GOT3 (cell line): ENCODE results near the gene MEOX2.

Source experiments
- DNase-seq: peaks from one replicate; lab custom pipeline; 2025; ENCODE audit warnings: mixed read lengths; lab: John Stamatoyannopoulos, UW

The MEOX2 gene

GRCh38 chr7:15610503-15610902 is 76.0 kb downstream of the MEOX2 start:
- DNase-seq = no peak

- DNase-seq = no peak
Observed at GRCh38 chr7:15609287-15609686, 77.2 kb downstream of the MEOX2 start.

GRCh38 chr7:15607529-15608210 is 78.8 kb downstream of the MEOX2 start:
- DNase-seq = no peak

DNA sequence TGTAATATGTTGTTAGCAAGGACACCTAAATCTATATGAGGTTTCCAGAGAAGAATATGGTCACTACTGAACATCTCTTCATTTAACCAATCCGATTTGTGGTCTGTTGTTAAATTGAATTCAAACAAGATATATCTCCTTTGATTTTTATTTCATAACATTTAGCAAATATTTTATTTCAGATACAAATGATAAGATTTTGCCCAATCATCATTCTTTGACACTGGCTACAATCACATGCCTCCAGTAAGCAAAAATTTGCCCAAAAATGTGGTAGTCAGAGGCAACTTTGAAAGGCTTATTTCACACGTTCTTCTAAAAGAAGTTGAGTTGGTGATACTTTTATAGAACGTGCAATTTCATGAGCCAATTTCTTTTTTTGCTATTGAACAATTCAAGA is 79.9 kb downstream of the MEOX2 start:
- no peak for DNase-seq

GRCh38 chr7:15604166-15604565 is 82.3 kb downstream of the MEOX2 start:
- no peak for DNase-seq

- DNase-seq = no peak
Observed at GRCh38 chr7:15603124-15603523, 83.4 kb downstream of the MEOX2 start.

- DNase-seq = no peak
Observed at GRCh38 chr7:15602236-15602635, 84.2 kb downstream of the MEOX2 start.

DNA sequence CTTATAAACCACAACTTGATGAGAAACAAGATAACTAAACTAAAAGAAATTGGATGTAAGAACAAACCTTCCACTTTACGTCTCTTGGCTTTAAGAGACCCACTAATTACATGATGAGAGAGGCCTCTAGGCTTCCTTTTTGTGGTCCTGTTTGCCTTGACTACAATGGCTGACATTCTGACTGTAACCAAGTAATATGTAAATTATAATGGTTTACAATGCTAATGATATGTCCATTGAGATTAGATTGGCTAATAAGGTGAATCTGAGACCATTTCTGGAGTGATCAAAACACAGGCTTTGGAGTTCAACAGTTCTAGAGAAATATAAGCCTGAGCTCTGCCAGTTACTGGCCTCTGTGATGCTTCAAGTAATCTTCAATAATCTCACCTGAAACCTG is 85.3 kb downstream of the MEOX2 start:
- no peak for DNase-seq

DNA sequence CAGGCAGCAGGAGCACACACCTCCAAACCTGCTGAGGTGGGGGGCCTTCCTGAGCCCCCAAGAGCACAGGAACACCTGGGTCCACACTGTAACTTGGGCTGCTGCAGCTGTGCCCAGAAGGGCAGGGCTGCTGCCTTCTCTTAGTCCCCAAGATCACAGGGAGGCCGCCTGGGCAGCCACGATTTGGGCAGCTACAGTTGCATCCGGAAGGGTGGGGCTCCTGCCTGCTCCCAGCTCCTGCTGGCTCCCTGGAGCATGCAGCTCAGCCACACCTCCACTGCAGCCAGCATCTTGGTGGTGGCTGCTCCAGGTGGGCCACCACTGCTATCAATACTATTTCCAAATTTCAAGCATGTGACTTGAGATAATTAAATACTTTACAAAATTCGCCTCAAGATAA is 86.2 kb downstream of the MEOX2 start:
- no peak for DNase-seq

DNA sequence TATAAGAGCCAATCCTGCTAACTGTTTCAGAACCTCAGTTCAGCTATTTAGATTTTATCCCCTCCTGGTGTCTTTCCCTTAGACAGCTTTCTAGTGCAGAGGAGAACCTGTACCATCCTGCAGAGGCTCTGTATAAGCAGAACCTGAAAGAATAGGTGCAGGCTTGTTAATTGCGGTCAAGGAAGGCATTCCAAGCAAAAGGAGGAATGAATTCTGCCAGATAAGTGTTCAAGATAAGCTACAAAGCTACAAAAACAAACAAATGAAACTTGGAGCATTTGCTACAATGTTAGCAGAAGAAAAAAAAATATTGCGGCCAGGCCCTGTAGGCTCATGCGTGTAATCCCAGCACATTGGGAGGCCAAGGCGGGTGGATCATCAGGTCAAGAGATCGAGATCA is 92.0 kb downstream of the MEOX2 start:
- DNase-seq = no peak

DNA sequence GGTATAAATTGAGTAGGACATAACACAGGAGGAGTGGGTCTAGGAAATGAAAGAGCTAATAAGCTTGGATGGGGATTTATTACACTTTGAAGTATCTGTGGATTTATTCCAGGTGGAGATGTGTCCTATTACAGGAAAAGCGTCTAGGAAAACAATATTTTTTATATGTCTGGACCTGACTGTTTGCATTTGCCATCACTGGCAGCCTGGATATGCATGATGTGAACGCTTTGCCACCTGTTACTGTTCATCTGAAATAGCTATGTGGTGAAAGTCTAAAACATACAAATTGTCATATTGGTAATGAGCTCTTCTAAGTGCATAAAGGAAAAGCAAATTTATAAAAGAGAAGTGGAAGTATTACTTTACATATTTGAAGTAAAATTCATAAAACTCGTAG is 93.1 kb downstream of the MEOX2 start:
- DNase-seq = no peak

GRCh38 chr7:15586266-15586665 is 100.2 kb downstream of the MEOX2 start:
- DNase-seq = no peak

DNA sequence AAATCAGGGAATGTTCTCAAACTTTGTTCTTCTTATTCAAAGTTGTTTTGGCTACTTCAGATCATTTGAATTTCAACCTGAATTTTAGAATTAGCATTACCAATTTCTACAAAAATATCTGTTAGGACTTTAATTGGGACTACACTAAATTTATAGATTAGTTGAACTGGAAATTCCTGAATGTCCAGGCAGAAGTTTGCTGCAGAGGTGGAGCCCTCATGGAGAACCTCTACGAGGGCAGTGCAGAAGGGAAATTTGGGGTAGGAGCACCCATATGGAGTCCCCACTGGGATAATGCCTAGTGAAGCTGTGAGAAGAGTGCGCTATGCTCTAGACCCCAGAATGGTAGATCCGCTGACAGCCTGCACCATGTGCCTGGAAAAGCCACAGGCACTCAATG is 101.9 kb downstream of the MEOX2 start:
- DNase-seq = no peak

DNA sequence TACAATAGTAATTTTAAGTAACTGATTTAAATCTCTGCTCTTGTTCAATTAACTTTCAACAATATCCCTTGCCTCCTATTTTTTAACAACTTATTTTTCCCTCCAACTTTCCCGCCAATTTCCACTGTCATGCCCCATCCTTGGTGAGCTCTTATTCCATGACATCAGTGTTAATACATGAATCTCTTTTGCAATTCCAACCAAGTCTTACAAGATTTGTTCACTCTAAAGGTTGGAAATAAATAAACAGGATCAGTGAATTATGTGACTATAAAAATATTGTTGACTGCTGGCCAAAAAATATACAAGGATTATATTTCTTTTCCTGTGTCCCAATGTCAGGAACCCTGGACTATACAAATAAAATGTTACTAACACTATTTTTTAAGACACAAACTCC is 103.7 kb downstream of the MEOX2 start:
- no peak for DNase-seq

DNA sequence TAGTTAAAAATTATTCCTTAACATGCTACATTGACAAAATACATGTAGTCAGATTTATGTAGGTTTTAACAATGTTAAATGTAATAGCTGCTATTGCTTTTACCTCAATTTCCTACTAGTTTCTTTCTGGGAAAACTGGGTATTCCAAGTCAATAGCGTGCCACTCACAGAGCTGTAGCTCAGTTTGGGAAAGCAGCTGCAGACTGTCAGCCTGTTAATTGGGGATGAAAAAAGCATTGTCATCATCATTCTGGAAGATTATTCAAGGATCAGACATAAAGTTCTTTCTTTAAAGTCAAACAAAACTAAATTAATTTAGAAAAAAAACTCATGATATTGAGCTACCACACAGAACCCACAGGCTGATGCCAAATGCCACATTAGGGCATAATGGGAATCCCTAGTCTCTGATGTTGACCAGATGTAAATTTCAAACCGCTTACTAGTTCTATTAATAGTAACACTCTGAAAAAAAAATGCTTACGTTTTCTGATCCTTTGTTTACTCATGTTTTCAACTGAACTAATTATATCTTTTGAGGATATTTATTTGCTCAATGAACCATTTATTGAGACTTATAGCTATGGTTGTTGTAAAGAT is 105.0 kb downstream of the MEOX2 start:
- no peak for DNase-seq

DNA sequence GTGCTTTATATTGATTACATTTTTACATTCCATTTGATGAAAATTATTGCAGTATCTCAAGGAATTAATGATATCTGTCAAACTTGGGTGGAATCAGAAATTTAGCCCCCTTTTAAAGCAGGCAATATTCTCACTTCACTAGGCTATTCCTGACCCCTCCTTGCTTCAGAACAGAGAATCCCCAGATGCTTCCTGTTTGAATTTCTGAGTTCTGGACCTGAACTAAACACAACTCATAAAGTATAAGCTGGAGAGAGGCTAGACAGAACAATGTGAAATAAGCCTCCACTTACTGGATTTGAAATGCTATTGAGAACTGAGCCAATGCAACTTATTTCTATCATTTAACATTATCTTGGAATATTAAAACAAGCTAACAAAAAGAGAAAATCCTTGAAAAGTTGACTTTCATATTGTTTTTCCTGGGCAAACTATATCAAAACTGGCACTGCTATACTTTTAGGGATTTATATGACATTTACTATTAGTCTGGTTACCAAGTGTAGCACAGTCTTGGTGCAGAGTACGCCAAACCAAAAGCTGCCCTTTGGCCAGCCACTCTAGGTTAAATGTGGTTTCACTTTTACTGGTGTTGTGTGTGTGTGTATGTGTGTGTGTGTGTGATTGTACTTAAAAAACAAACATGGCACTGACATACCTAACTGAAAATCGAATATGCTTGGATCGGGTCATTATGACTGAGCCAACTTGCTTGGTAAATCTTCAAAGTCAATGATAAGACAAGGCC is 105.7 kb downstream of the MEOX2 start:
- no peak for DNase-seq

DNA sequence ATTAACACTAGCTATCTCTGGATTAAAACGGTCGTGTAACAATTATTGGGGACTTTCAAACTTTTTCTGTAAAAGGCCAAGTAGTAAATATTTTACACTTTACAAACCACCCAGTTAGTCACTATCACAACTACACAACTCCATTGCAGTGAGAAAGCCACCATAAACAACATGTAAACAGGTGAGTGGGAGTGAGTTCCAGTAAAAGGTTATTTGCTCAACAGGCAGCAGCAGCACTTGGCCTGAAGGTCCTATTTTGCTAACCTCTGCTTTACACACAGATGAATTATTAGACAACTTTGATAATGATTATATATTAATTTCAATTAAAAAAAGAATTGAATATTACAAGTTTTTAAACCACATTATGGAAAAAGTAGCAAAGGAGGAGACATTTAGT is 108.9 kb downstream of the MEOX2 start:
- no peak for DNase-seq

DNA sequence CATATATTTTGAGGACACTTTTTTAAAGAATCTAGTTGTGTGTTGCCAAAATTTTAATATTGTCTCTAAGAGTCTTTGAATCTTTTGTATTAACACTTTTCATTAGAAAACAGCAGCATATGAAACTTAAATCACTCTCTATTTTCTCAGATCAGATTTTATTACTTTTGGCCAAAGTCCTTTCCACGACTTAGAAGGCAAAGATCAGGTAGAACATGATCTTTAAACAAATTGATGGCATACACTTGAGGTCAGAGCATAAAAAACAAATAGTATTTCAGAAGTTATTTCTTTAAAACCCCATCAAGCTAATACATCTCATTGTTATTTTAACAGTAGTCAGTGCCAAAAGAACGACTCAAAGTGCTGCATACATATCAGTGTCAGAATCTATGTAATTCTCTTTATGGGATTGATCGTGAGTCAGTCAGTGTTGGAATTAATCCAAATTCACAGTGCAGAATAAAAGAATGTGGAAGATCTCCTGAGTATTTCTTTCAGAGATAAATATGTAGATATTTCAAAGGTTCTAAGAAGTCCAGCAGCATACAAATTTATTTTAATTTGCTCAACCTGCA is 115.1 kb downstream of the MEOX2 start:
- no peak for DNase-seq

- DNase-seq = no peak
Observed at GRCh38 chr7:15567652-15568051, 118.8 kb downstream of the MEOX2 start.

GRCh38 chr7:15567036-15567435 is 119.4 kb downstream of the MEOX2 start:
- DNase-seq = no peak

DNA sequence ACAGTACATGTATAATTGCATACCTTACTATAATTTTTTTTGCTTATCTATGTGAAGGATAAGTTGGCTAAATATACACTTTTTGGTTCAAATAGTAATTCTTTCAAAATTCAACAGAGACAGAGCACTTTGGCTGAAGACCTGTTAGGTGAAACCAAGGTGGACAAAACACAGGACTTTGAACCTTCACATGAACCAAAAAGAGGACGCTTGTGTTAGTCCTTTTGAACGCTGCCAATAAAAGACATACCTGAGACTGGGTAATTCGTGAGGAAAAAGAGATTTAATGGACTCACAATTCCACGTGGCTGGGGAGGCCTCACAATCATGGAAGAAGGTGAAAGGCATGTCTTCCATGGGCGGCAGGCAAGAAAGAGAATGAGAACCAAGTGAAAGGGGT is 120.0 kb downstream of the MEOX2 start:
- no peak for DNase-seq

- DNase-seq = no peak
Observed at GRCh38 chr7:15561835-15562234, 124.6 kb downstream of the MEOX2 start, which contains the start of gene AGMO. TSS of gene AGMO (minus strand) at chr7:15562015.
